ENCODE measurements around the gene ZNF684.

DNA sequence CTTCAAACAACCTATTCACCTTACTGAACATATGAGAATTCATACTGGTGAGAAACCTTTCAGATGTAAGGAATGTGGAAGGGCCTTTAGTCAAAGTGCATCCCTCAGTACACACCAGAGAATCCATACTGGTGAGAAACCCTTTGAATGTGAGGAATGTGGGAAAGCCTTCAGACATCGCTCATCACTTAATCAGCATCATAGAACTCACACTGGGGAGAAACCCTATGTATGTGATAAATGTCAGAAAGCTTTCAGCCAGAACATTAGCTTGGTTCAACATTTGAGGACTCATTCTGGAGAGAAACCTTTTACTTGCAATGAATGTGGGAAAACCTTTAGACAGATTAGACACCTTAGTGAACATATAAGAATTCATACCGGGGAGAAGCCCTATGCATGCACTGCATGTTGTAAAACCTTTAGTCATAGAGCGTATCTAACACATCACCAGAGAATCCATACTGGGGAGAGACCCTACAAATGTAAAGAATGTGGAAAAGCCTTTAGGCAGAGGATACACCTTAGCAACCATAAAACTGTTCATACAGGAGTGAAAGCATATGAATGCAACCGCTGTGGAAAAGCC, 36.0 kb upstream of the ZNF684 start:
- TF ChIP-seq CTCF (IDR thresholded peaks at IDR 0.05) (no peak), POLR2A (IDR thresholded peaks at IDR 0.05) (no peak), POLR2AphosphoS5 (IDR thresholded peaks at IDR 0.05) (no peak), EP300 (IDR thresholded peaks at IDR 0.05) (no peak)

Data from gastroesophageal sphincter (tissue), 3 donors.